Amygdala (tissue), 56 donors: Measurements from ENCODE around the gene NR4A1.
"Not testable (repeated sequence)": the region's sequence is repeated elsewhere in the genome, so short reads cannot be mapped to it uniquely, and the experiment has no call there.

Experiments
- DNase-seq, 56 donors: peaks; one replicate each; lab custom pipeline; 2025; lab: John Stamatoyannopoulos, UW

NR4A1 gene

DNA sequence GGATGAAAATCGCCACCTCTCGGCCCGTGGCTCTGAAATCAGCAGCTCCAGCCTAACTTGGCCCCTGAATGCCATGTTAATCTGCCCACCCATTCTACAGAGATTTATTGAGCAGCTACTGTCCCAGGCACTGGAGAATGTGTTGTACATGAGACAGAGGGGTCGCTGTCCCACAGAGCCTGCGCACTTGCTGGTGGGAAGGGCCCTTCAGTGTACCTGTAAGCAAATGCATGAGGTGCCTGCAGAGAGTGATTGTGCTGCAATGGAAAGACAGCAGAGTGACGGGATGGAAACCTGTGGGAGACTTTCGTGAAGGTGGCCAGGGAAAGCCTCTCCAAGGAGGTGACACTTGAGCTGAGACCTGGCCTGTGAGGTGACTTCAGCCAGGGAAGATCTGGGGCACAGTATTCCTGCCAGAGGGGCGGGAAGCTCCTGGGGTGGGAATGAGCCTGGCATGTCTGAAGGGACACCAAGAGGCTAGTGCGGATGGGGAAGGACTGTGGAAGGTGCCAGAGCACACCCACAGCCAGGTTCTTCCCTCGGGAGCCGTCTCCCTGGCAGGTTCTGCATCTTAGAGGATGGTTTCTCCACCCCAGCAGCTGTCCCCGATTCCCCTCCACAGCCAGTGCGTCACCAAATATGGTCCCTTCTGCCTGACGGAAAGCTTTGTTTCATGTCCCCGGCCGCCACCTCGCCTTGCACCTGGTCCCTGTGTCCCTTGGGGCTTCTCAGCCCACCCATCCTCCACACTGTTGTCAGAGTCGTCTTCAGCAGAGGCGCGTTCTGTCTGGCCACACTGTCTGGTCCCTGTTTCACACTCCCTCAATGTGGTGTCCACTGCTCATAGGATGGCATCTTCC, 36.9 kb downstream of the NR4A1 start:
- DNase-seq = no peak

- no peak for DNase-seq
These were observed 38.2 kb downstream of the NR4A1 start for GRCh38 chr12:52089491-52089890.

DNA sequence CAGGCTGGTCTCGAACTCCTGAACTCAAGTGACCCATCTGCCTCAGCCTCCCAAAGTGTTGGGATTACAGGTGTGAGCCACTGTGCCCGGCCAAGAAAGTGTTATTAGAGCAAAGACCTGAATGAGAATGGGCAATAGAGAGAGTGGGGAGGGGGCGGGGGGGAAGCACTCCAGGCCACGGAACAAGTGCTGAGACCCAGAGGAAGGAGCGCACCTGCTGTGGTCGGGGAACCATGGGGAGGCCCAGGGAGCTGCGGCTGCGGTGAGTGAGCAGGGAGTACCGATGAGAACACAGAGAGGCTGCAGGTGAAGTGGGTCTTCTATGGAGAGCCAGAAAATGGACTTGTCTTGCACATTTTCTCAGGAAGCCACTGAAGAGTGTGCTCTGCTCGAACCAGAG, 39.0 kb downstream of the NR4A1 start:
- DNase-seq = no peak

DNA sequence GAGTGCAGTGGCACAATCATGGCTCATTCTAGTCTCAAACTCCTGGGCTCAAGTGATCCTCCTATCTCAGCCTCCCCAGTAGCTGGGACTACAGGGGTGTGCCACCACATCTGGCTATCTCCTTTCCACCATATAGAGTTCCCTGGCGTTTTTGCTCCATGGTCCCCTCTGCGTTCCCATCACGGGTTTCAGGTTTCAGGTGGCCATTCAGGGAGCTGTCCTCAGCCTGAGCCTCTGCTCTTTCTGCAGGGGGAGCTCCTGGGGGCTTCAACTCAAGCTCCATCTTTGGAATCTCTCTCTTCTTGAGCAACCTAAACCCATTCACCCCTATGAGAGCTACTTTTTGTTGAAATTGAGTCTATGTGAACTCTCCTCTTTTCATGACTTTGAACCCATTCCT, 39.8 kb downstream of the NR4A1 start:
- DNase-seq = no peak

GRCh38 chr12:52091869-52092268, 40.6 kb downstream of the NR4A1 start:
- DNase-seq = no peak

- no peak for DNase-seq
These were observed 42.1 kb downstream of the NR4A1 start for GRCh38 chr12:52093346-52093745.

- no peak for DNase-seq
These were observed 45.2 kb downstream of the NR4A1 start for GRCh38 chr12:52096332-52097044.

GRCh38 chr12:52097045-52097666, 45.9 kb downstream of the NR4A1 start:
- DNase-seq = no peak

DNA sequence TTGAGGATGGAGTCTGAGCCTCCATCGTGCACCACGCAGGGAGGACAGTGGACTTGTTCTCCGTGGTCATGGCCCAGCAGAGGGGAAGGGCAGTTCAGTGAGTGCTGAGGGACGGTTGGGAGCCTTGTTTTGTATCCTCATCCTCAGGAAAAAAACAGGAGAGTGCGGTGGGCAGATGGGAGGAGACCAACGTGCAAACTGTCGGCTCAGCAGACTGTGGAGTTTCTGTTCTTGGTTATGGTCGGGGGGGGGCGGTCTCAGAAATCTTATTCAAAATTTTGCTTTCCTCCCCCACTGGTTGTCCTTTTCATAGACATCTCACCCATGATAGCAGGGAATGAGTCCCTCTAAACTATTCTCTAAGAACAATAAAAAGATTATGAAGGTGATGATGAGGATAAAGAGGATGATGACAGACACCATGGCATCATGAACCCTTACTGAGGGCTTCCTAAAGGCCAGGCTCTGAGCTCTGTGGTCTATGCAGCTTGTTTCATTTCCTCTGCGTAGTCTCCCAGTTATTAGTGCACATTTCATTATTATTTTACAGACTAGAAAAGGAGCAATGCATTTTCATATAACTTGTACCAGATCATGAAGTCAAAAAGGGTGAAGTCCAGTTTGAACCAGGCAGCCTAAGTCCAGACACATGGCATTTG, 53.3 kb downstream of the NR4A1 start:
- DNase-seq = not testable (repeated sequence)
